OCI-LY1 (cell line): ENCODE results near the gene LPAR1.

Experiments used
- H2AFZ ChIP-seq: fragments of 200-600 bp; sonication (generic), shearing (Covaris generic); 2 replicates; pipeline ENCODE4 v1.6.0; 2014; ENCODE audit warnings: antibody characterized with exemption, mild to moderate bottlenecking, low read length
- H3F3A ChIP-seq: fragments of 200-600 bp; sonication (generic), shearing (Covaris generic); 2 replicates; pipeline ENCODE4 v1.6.0; 2014; ENCODE audit warnings: mild to moderate bottlenecking, antibody characterized with exemption, low read length, moderate library complexity; ENCODE audit not compliant: insufficient read depth
- H3K27ac ChIP-seq: fragments of 200-600 bp; sonication (generic); 2 replicates; pipeline ENCODE4 v1.5.1; 2014; ENCODE audit warnings: low read length, mixed run types, mild to moderate bottlenecking, low read depth; ENCODE audit not compliant: poor library complexity, severe bottlenecking
- H3K27me3 ChIP-seq: fragments of 200-600 bp; sonication (generic); 2 replicates; pipeline ENCODE4 v1.6.0; 2014; ENCODE audit warnings: antibody characterized with exemption, mild to moderate bottlenecking, low read length, moderate library complexity; ENCODE audit not compliant: insufficient read depth
- H3K36me3 ChIP-seq: fragments of 200-600 bp; sonication (generic); 2 replicates; pipeline ENCODE4 v1.6.1; 2014; ENCODE audit warnings: mild to moderate bottlenecking, antibody characterized with exemption, low read length, moderate library complexity, mixed read lengths; ENCODE audit not compliant: insufficient read depth
- H3K4me1 ChIP-seq: fragments of 200-600 bp; sonication (generic); 2 replicates; pipeline ENCODE4 v1.5.1; 2014; ENCODE audit warnings: mild to moderate bottlenecking, low read length, moderate library complexity; ENCODE audit not compliant: insufficient read depth, severe bottlenecking
- H3K4me2 ChIP-seq: fragments of 200-600 bp; sonication (generic), shearing (Covaris generic); 2 replicates; pipeline ENCODE4 v1.6.1; 2014; ENCODE audit warnings: low read length
- H3K4me3 ChIP-seq: fragments of 200-600 bp; sonication (generic); 2 replicates; pipeline ENCODE4 v1.5.1; 2014; ENCODE audit warnings: low read length, low read depth, mild to moderate bottlenecking, mixed read lengths; ENCODE audit not compliant: poor library complexity, severe bottlenecking
- H3K79me2 ChIP-seq: fragments of 200-600 bp; shearing (Covaris generic); 2 replicates; pipeline ENCODE4 v1.6.1; 2016; ENCODE audit warnings: mixed run types, low read length, mixed read lengths; ENCODE audit not compliant: insufficient read depth
- H3K9ac ChIP-seq: fragments of 200-600 bp; sonication (generic), shearing (Covaris generic); 2 replicates; pipeline ENCODE4 v1.6.1; 2014; ENCODE audit warnings: mild to moderate bottlenecking, low read length, mixed read lengths
- H3K9me2 ChIP-seq: fragments of 200-600 bp; sonication (generic), shearing (Covaris generic); 2 replicates; pipeline ENCODE4 v1.6.1; 2014; ENCODE audit warnings: low read depth, mild to moderate bottlenecking, low read length, mixed read lengths
- H3K9me3 ChIP-seq: fragments of 200-600 bp; shearing (Covaris generic); 2 replicates; pipeline ENCODE4 v1.6.1; 2014; ENCODE audit warnings: low read length, mixed read lengths
- H4K20me1 ChIP-seq: fragments of 200-600 bp; sonication (generic), shearing (Covaris generic); 2 replicates; pipeline ENCODE4 v1.6.0; 2016; ENCODE audit warnings: mild to moderate bottlenecking, low read length; ENCODE audit not compliant: insufficient read depth
- EZH2 ChIP-seq: fragments of 200-600 bp; sonication (generic), shearing (Covaris generic); IDR thresholded peaks from 2 replicates; pipeline ENCODE4 v1.8.0; 2017; ENCODE audit warnings: borderline replicate concordance, mixed run types, mild to moderate bottlenecking, antibody characterized with exemption, low read length, moderate library complexity, mixed read lengths
- TF ChIP-seq, protein P1 (sequence below): fragments of 200-600 bp; sonication (generic), shearing (Covaris generic); IDR thresholded peaks from 2 replicates; pipeline ENCODE4 v1.5.1; 2017; ENCODE audit warnings: mild to moderate bottlenecking, antibody characterized with exemption, low read length, moderate library complexity, mixed read lengths

LPAR1 gene

DNA sequence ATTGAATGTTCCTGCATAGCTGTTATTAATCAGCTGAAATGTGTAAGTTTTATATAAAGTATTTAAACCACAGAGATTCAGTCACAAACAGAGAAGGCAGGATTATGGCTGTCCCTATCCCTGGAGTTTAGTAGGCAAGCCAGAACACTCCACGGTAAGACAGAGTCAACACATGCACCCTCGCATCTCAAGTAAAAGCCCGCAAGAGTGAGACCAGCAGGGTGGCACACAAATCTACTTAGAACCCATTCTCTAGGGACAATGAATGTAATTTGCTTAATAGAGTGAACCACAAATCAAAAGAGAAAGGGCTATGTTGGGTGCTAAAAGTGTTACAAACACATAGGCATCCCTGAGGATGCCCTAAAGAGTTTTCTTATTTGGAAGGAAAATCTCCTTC, 35.1 kb downstream of the LPAR1 start:
- H3K9me2 ChIP-seq, result no peaks in the 10 kb centered on the region
- no peaks in the 10 kb centered on the region for H3K79me2 ChIP-seq
- H2AFZ ChIP-seq, result no peak overlapping the region
- no peaks in the 10 kb centered on the region for H3K36me3 ChIP-seq
- no peaks in the 10 kb centered on the region for H3K4me1 ChIP-seq
- no peaks in the 10 kb centered on the region for H3K9me3 ChIP-seq
- no peaks in the 10 kb centered on the region for H3K27me3 ChIP-seq
- no peaks in the 10 kb centered on the region for H4K20me1 ChIP-seq
- TF ChIP-seq, protein P1, sequence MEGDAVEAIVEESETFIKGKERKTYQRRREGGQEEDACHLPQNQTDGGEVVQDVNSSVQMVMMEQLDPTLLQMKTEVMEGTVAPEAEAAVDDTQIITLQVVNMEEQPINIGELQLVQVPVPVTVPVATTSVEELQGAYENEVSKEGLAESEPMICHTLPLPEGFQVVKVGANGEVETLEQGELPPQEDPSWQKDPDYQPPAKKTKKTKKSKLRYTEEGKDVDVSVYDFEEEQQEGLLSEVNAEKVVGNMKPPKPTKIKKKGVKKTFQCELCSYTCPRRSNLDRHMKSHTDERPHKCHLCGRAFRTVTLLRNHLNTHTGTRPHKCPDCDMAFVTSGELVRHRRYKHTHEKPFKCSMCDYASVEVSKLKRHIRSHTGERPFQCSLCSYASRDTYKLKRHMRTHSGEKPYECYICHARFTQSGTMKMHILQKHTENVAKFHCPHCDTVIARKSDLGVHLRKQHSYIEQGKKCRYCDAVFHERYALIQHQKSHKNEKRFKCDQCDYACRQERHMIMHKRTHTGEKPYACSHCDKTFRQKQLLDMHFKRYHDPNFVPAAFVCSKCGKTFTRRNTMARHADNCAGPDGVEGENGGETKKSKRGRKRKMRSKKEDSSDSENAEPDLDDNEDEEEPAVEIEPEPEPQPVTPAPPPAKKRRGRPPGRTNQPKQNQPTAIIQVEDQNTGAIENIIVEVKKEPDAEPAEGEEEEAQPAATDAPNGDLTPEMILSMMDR, result no peak
- no peak for TF ChIP-seq EZH2
- no peak overlapping the region for H3K9ac ChIP-seq
- H3K4me3 ChIP-seq, result no peak overlapping the region
- no peaks in the 10 kb centered on the region for H3F3A ChIP-seq
- no peak overlapping the region for H3K27ac ChIP-seq
- H3K4me2 ChIP-seq, result no peak overlapping the region

DNA sequence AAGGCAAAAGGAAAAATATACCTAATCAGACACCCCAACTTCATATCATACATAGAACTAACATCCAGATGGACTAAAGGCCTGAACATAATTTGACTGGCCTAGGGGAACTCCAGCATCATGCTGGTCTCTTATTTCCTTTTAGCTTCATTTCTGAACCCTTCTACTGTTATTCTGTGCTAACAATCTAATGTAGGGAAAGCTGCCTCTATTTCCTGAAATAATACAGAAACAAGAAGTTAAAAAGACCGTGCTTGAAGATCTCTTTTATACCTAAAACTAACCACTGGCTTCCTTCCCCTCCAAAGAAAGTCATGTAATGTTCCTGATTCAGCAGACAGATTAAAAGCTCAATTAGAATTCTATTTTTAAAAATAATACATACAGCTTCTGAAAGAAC, 36.7 kb downstream of the LPAR1 start:
- Histone ChIP-seq H3K4me1 (no peaks in the 10 kb centered on the region), H3K9me3 (no peaks in the 10 kb centered on the region), H3K4me3 (no peak overlapping the region), H2AFZ (no peak overlapping the region), H3K9me2 (no peaks in the 10 kb centered on the region), H3K9ac (no peak overlapping the region), H3K4me2 (no peak overlapping the region), H4K20me1 (no peaks in the 10 kb centered on the region), H3K79me2 (no peaks in the 10 kb centered on the region), H3K27me3 (no peaks in the 10 kb centered on the region), H3K36me3 (no peaks in the 10 kb centered on the region), H3F3A (no peaks in the 10 kb centered on the region), H3K27ac (no peak overlapping the region)
- no peak for TF ChIP-seq EZH2
- TF ChIP-seq, protein P1, result no peak

GRCh38 chr9:111000202-111000601, 38.1 kb downstream of the LPAR1 start:
- Histone ChIP-seq H3K79me2 (no peaks in the 10 kb centered on the region), H3F3A (no peaks in the 10 kb centered on the region), H3K27ac (no peak overlapping the region), H3K4me1 (no peaks in the 10 kb centered on the region), H3K36me3 (no peaks in the 10 kb centered on the region), H3K9me3 (no peaks in the 10 kb centered on the region), H4K20me1 (no peaks in the 10 kb centered on the region), H3K4me3 (no peak overlapping the region), H3K4me2 (no peak overlapping the region), H3K9me2 (no peaks in the 10 kb centered on the region), H2AFZ (no peak overlapping the region), H3K27me3 (no peaks in the 10 kb centered on the region), H3K9ac (no peak overlapping the region)
- no peak for TF ChIP-seq EZH2
- TF ChIP-seq, protein P1, result no peak
